ENCODE data around the gene DNPH1. TPM values are rescaled to one million over a fixed set of nuclear protein-coding genes. Genes with fewer than 3 reads are reported as not detected.

DNPH1 gene
- total RNA-seq, 4 donors from 2014 or later: 57.7 to 101 (median 81.5) TPM

DNA sequence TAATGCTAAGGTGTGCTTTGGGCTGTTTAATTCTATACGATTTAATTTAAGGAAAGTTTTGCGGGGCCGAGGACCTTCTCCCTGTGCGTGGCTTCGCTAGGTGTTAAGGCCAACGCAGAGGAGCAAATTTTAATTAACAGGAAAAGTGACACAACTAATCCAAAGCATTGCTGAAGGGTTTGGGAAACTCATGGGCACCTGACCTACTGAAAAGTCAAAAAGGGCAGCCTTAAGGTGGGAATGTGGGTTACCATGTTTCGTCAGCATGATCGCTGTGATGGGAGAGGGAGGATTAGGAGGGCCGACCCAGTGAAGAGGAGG lies 47.7 kb downstream of the DNPH1 start:
- H3K4me3 ChIP-seq: peak overlapping the region; percentile 53 to 87 (median 80)
- no peaks in the 10 kb centered on the region for H3K9me3 ChIP-seq
- DNase-seq: no peak
- peaks cover 0 to 53% (median 31%) of the 10 kb centered on the region in 3 donors for H3K4me1 ChIP-seq
- TF ChIP-seq POLR2A (IDR thresholded peaks at IDR 0.05): no peak
- TF ChIP-seq, protein P1, sequence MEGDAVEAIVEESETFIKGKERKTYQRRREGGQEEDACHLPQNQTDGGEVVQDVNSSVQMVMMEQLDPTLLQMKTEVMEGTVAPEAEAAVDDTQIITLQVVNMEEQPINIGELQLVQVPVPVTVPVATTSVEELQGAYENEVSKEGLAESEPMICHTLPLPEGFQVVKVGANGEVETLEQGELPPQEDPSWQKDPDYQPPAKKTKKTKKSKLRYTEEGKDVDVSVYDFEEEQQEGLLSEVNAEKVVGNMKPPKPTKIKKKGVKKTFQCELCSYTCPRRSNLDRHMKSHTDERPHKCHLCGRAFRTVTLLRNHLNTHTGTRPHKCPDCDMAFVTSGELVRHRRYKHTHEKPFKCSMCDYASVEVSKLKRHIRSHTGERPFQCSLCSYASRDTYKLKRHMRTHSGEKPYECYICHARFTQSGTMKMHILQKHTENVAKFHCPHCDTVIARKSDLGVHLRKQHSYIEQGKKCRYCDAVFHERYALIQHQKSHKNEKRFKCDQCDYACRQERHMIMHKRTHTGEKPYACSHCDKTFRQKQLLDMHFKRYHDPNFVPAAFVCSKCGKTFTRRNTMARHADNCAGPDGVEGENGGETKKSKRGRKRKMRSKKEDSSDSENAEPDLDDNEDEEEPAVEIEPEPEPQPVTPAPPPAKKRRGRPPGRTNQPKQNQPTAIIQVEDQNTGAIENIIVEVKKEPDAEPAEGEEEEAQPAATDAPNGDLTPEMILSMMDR (IDR thresholded peaks at IDR 0.05): no peak
- H3K36me3 ChIP-seq: peaks cover 8 to 67% (median 20%) of the 10 kb centered on the region in 3 donors
- no peaks in the 10 kb centered on the region for H3K27me3 ChIP-seq
- H3K27ac ChIP-seq: peak overlapping the region; percentile 72 to 92 (median 88)
- WGBS, 2 donors: 37 to 52% methylated on average over 8 to 9 of the region's 9 CpGs
- intact Hi-C loops (cut with DNase I): no loop called here

DNA sequence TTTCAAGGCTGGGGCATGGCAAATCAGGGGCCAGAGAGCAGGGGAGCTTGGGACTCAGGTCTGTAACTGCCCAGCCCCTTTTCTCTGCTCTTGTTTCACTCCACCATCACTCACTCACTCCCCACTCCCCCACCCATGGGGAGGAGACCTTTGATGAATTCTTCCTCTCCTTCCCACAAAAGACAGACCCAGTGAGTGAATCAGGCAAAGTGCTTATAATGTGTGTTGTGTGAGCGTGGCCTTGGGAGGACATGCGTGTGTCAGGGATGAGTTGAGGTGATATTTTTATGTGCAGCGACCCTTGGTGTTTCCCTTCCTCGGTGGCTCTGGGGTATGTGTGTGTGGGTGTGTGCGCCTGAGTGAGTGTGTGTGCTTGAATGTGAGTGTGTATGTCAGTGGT lies 48.3 kb downstream of the DNPH1 start:
- H3K36me3 ChIP-seq: peaks cover 8 to 67% (median 22%) of the 10 kb centered on the region in 3 donors
- DNase-seq: no peak
- no peaks in the 10 kb centered on the region for H3K27me3 ChIP-seq
- H3K4me1 ChIP-seq: peaks cover 0 to 53% (median 25%) of the 10 kb centered on the region in 3 donors
- peak overlapping the region in 3 of 4 donors; percentile 35 to 92 (median 87) for H3K27ac ChIP-seq
- WGBS, 2 donors: 61 to 63% methylated on average over 5 of the region's 5 CpGs
- intact Hi-C loops (cut with DNase I): no loop called here
- no peak for TF ChIP-seq POLR2A (IDR thresholded peaks at IDR 0.05)
- TF ChIP-seq, protein P1 (IDR thresholded peaks at IDR 0.05): no peak
- H3K9me3 ChIP-seq: no peaks in the 10 kb centered on the region
- no peak overlapping the region for H3K4me3 ChIP-seq

DNA sequence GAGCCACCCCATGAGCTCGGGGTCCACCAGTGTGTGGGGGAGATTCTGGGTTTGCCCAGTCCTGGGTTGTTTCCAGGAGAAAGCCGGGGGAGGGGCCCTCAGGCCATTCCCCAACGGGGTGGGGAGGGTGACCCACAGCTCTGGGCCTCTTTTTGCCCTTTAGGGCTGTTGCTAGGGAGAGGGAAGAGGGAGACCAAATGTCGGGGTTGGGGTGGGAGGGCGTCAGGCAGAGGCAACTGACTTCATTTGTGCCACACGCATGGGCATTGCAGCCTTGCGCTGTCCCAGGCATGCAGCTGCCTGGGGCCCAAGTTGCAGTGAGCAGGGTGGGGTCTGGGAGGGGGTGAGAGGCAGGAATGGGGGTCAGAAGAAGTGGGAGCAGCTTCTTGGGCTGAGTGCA lies 49.2 kb downstream of the DNPH1 start:
- H3K9me3 ChIP-seq: no peaks in the 10 kb centered on the region
- TF ChIP-seq, protein P1 (IDR thresholded peaks at IDR 0.05): no peak
- no peak for TF ChIP-seq POLR2A (IDR thresholded peaks at IDR 0.05)
- peaks cover 8 to 68% (median 27%) of the 10 kb centered on the region in 3 donors for H3K36me3 ChIP-seq
- H3K4me3 ChIP-seq: no peak overlapping the region
- WGBS, 2 donors: 82% methylated on average over 3 of the region's 7 CpGs; no CpG with 5 or more reads in 1 of the 2 donors
- no peak for DNase-seq
- intact Hi-C loops (cut with DNase I): no loop called here
- no peaks in the 10 kb centered on the region for H3K27me3 ChIP-seq
- H3K27ac ChIP-seq: peak overlapping the region in 1 of 4 donors; percentile 87
- H3K4me1 ChIP-seq: peaks cover 2 to 53% (median 29%) of the 10 kb centered on the region in 3 donors

DNA sequence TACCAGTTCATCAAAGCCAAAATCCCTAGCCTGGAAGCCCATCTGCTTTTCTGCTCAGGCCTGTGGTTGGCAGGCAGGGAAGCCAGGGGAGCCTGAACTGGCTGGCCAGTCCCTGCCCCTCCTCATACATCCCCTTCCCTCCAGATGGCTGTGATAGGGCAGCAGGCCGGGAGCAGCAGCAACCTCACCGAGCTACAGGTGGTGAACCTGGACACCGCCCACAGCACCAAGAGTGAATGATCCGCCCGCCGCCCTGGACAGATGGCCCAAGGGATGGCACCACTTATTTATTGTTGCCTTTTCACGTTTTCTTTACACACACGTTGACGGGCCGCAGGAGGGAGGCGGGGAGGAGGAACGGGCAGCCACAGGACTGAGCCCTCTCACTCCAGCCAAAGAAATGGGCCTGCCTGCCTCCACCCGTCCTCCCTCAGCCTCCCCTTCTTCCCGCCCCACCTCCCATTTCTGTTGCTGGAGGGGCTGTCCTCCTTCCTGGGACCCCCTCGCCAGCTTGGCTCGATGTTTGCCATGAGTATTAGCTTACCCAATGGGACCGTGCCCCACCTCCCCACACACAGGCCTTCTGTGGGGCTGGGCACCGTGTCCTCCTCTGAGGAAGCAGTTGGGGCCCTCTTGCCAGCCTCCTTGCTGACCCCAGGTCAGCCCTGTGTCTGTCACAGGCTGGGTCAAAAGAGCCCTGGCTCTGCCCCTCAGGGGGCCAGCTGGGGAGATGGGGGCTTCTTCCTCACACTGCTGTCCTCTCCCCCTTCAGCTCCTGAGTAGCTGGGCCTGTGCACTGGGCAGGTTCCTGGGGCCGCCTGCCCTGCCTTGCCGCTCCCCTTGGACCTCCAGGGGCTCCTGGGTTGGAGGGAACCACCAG lies 50.1 kb downstream of the DNPH1 start:
- intact Hi-C loops (cut with DNase I): no loop called here
- Histone ChIP-seq H3K27ac (peak overlapping the region in 1 of 4 donors; percentile 22), H3K27me3 (no peaks in the 10 kb centered on the region), H3K4me3 (no peak overlapping the region), H3K4me1 (peaks cover 9 to 52% (median 28%) of the 10 kb centered on the region in 3 donors), H3K9me3 (no peaks in the 10 kb centered on the region), H3K36me3 (peaks cover 8 to 63% (median 27%) of the 10 kb centered on the region in 3 donors)
- 91 to 92% methylated on average over 12 to 18 of the region's 20 CpGs for WGBS, 2 donors
- TF ChIP-seq POLR2A (IDR thresholded peaks at IDR 0.05): no peak
- TF ChIP-seq, protein P1 (IDR thresholded peaks at IDR 0.05): no peak
- DNase-seq: no peak

DNA sequence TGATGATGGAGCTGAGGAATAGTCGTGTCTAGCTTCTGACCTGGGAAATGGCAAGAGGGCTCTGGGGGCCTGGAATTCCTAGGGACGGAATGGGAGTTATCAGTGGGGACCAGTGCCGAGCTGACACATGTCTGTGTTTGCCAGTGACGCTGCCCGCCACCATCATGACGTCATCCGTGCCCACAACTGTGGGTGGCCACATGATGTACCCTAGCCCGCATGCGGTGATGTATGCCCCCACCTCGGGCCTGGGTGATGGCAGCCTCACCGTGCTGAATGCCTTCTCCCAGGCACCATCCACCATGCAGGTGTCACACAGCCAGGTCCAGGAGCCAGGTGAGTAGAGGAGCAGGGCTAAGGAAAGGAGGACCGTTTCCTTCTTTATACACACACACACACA lies 51.1 kb downstream of the DNPH1 start:
- 81 to 85% methylated on average over 4 to 11 of the region's 12 CpGs for WGBS, 2 donors
- TF ChIP-seq POLR2A (IDR thresholded peaks at IDR 0.05): no peak
- TF ChIP-seq, protein P1 (IDR thresholded peaks at IDR 0.05): no peak
- Histone ChIP-seq H3K36me3 (peaks cover 8 to 61% (median 27%) of the 10 kb centered on the region in 3 donors), H3K27me3 (no peaks in the 10 kb centered on the region), H3K27ac (no peak overlapping the region), H3K4me1 (peaks cover 19 to 52% (median 31%) of the 10 kb centered on the region in 3 donors), H3K9me3 (no peaks in the 10 kb centered on the region), H3K4me3 (no peak overlapping the region)
- DNase-seq: no peak
- intact Hi-C loops (cut with DNase I): no loop called here

All from esophagus squamous epithelium (tissue), 5 donors.